HG03095 (cell line): ENCODE results near the gene USP26.
"Not testable (repeated sequence)": the region's sequence is repeated elsewhere in the genome, so short reads cannot be mapped to it uniquely, and the experiment has no call there.

Source experiments
- ATAC-seq: cut with Tn5 transposase; IDR thresholded peaks from one replicate; pipeline ENCODE4 v1.9.1; 2021; ENCODE audit warnings: moderate library complexity; ENCODE audit not compliant: unreplicated experiment

The USP26 gene

GRCh38 chrX:133097031-133097430, at the start of gene USP26:
Gene USP26 (minus strand): TSS chrX:133097109. CDS start chrX:133028220, 68,889 bp downstream.
- no peak for ATAC-seq

- no peak for ATAC-seq
These were observed 37.4 kb upstream of the USP26 start for GRCh38 chrX:133134282-133134681.

- ATAC-seq, result no peak
These were observed 23.5 kb upstream of the USP26 start for GRCh38 chrX:133120406-133120805.

GRCh38 chrX:133094098-133094731, 2.7 kb downstream of the USP26 start:
- no peak for ATAC-seq

GRCh38 chrX:133090236-133090809, 6.6 kb downstream of the USP26 start:
- no peak for ATAC-seq

GRCh38 chrX:133089411-133089810, 7.5 kb downstream of the USP26 start:
- ATAC-seq, result no peak

- ATAC-seq, result no peak
These were observed 11.1 kb downstream of the USP26 start for GRCh38 chrX:133085785-133086184.

- ATAC-seq, result not testable (repeated sequence)
These were observed 11.9 kb downstream of the USP26 start for GRCh38 chrX:133085056-133085455.

GRCh38 chrX:133083899-133084298, 13.0 kb downstream of the USP26 start:
- ATAC-seq, result no peak

- no peak for ATAC-seq
These were observed 14.9 kb downstream of the USP26 start for GRCh38 chrX:133081990-133082389.

GRCh38 chrX:133077856-133078255, 19.1 kb downstream of the USP26 start:
- ATAC-seq, result not testable (repeated sequence)

- ATAC-seq, result no peak
These were observed 24.3 kb downstream of the USP26 start for GRCh38 chrX:133072566-133072965.

- ATAC-seq, result no peak
These were observed 28.4 kb downstream of the USP26 start for GRCh38 chrX:133068461-133068860.

- ATAC-seq, result no peak
These were observed 40.6 kb downstream of the USP26 start for GRCh38 chrX:133056341-133056740.

- ATAC-seq, result no peak
These were observed 42.0 kb downstream of the USP26 start for GRCh38 chrX:133054761-133055405.

- ATAC-seq, result no peak
These were observed 42.9 kb downstream of the USP26 start for GRCh38 chrX:133053861-133054598.

GRCh38 chrX:133048751-133049150, 48.2 kb downstream of the USP26 start:
- ATAC-seq, result no peak

GRCh38 chrX:133046601-133047000, 50.3 kb downstream of the USP26 start:
- ATAC-seq, result no peak

GRCh38 chrX:133045986-133046385, 50.9 kb downstream of the USP26 start:
- ATAC-seq, result no peak

GRCh38 chrX:133044145-133044786, 52.6 kb downstream of the USP26 start:
- not testable (repeated sequence) for ATAC-seq

- ATAC-seq, result no peak
These were observed 54.6 kb downstream of the USP26 start for GRCh38 chrX:133042260-133042659.
